A673 (cell line): ENCODE results near the gene ADI1.

Experiments used
- CTCF ChIP-seq: fragments of 300-800, 200-600 bp; sonication (generic); conservative IDR thresholded peaks from 2 replicates; pipeline ENCODE4 v1.5.1; 2017; ENCODE audit warnings: low read depth, mild to moderate bottlenecking, antibody characterized with exemption, low read length, moderate library complexity, mixed read lengths
- EZH2 ChIP-seq: fragments of 200-600 bp; sonication (generic); IDR thresholded peaks from 2 replicates; pipeline ENCODE4 v1.6.1; 2017; ENCODE audit warnings: borderline replicate concordance, low read depth, mild to moderate bottlenecking, mixed read lengths, antibody characterized with exemption, low read length; ENCODE audit not compliant: poor library complexity, severe bottlenecking

DNA sequence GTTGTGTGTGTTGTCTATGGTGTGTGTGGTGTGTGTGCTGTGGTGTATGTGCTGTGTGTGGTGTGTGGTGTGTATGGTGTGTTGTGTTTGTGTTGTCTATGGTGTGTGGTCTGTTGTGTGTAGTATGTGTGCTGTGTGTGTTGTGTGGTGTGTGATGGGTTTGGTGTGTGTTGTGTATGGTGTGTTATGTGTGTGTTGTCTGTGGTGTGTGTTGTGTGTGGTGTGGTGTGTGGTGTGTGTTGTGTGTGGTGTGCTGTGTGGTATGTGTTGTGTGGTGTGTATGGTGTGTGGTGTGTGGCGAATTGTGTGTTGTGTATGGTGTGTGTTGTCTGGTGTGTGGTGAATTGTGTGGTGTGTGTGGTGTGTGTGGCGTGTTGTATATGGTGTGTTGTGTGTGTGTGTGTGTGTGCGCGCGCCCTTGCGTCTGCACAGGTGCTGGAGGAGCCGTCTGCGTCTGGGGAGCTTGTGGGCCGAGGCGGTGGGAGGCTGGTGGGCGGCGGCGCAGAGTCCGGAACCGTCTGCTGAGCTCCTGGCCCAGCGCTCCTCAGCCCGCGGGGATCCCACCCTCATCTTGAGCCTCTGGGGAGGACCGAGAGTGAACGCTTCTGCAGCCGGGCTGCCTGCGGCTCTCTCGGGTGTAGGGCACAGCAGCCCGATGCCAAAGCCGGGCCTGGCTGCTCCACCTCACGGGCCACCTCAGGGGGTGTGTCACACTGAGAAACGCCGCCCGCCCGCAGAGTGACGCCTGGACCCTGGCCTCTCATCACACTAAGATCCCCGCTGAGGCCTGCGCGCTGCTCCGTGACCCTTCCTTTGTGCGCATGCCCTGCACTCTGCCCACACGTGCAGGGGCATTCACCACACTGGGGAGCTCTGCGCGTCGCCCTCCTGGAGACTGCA lies 8.8 kb upstream of the ADI1 start:
- TF ChIP-seq CTCF (no peak), EZH2 (no peak)
